Measurements from ENCODE around the gene FAM167B.

DNA sequence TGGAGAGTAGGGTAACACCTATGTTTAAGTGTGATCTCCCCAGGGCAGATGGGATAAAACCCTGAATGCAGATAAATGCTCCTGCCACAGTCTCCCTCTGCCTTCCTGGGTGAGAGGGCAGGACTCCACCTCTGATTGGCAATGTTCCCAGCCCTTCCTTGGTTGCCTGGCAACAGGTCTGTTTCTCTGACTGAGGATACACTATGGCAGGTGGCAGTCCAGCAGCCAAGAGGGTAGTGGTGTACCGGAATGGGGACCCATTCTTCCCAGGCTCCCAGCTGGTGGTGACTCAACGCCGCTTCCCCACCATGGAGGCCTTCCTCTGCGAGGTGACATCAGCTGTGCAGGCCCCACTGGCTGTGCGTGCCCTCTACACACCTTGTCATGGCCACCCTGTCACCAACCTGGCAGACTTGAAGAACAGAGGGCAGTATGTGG lies 38.1 kb upstream of the FAM167B start, which contains the start of gene DCDC2B:
- no peak for TF ChIP-seq EP300 (IDR thresholded peaks at IDR 0.05)
- TF ChIP-seq, protein P1, sequence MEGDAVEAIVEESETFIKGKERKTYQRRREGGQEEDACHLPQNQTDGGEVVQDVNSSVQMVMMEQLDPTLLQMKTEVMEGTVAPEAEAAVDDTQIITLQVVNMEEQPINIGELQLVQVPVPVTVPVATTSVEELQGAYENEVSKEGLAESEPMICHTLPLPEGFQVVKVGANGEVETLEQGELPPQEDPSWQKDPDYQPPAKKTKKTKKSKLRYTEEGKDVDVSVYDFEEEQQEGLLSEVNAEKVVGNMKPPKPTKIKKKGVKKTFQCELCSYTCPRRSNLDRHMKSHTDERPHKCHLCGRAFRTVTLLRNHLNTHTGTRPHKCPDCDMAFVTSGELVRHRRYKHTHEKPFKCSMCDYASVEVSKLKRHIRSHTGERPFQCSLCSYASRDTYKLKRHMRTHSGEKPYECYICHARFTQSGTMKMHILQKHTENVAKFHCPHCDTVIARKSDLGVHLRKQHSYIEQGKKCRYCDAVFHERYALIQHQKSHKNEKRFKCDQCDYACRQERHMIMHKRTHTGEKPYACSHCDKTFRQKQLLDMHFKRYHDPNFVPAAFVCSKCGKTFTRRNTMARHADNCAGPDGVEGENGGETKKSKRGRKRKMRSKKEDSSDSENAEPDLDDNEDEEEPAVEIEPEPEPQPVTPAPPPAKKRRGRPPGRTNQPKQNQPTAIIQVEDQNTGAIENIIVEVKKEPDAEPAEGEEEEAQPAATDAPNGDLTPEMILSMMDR (IDR thresholded peaks at IDR 0.05), result no peak
